AG09309 (cell line): ENCODE measurements around the gene PEX10.

Source experiments
- DNase-seq: peaks from one replicate; pipeline ENCODE4 v3.0.0-alpha.2; 2010; ENCODE audit warnings: low read depth
- H3K4me3 ChIP-seq: 2 replicates; pipeline ENCODE4 v1.5.1; 2011; ENCODE audit warnings: mild to moderate bottlenecking, low read depth, low read length, moderate library complexity; ENCODE audit not compliant: control insufficient read depth
- CTCF ChIP-seq: IDR thresholded peaks from 2 replicates; pipeline ENCODE4 v1.5.1; 2011; ENCODE audit warnings: mild to moderate bottlenecking, low read depth, low read length, inconsistent platforms; ENCODE audit not compliant: insufficient read depth, control insufficient read depth; ENCODE audit errors: missing control alignments

The PEX10 gene

GRCh38 chr1:2432441-2432844 is 20.1 kb upstream of the PEX10 start:
- no peak for TF ChIP-seq CTCF
- DNase-seq = no peak
- no peak overlapping the region for H3K4me3 ChIP-seq

- no peak for DNase-seq
- no peak for TF ChIP-seq CTCF
- no peak overlapping the region for H3K4me3 ChIP-seq
Observed at GRCh38 chr1:2431518-2431917, 19.2 kb upstream of the PEX10 start.

- no peak overlapping the region for H3K4me3 ChIP-seq
- no peak for DNase-seq
- no peak for TF ChIP-seq CTCF
Observed at GRCh38 chr1:2431103-2431502, 18.7 kb upstream of the PEX10 start.

GRCh38 chr1:2430592-2430973 is 18.2 kb upstream of the PEX10 start:
- TF ChIP-seq CTCF = no peak
- H3K4me3 ChIP-seq = no peak overlapping the region
- no peak for DNase-seq

GRCh38 chr1:2429780-2430591 is 17.6 kb upstream of the PEX10 start:
- DNase-seq = no peak
- H3K4me3 ChIP-seq = no peak overlapping the region
- peak; percentile 64 for TF ChIP-seq CTCF

- no peak for TF ChIP-seq CTCF
- DNase-seq = no peak
- H3K4me3 ChIP-seq = no peak overlapping the region
Observed at GRCh38 chr1:2428490-2428889, 16.1 kb upstream of the PEX10 start.
